Progenitor cell of endocrine pancreas (in vitro differentiated cells): ENCODE data around the gene SSH2. TPM values are rescaled to one million over a fixed set of nuclear protein-coding genes. Genes with fewer than 3 reads are reported as not detected.

Experiments
- DNase-seq: peaks from one replicate; pipeline ENCODE4 v3.0.0; 2021; ENCODE audit warnings: low spot score; ENCODE audit not compliant: unreplicated experiment
- H3K27ac Mint-ChIP-seq: 2 replicates; pipeline ENCODE4 v1.8.0; 2021; ENCODE audit warnings: mild to moderate bottlenecking, moderate library complexity, mixed read lengths
- H3K27me3 Mint-ChIP-seq: 2 replicates; pipeline ENCODE4 v1.8.0; 2021; ENCODE audit warnings: mixed read lengths
- H3K36me3 Mint-ChIP-seq: 2 replicates; pipeline ENCODE4 v1.8.0; 2022; ENCODE audit warnings: mixed read lengths; ENCODE audit not compliant: insufficient read depth
- H3K4me1 Mint-ChIP-seq: 2 replicates; pipeline ENCODE4 v1.8.0; 2021; ENCODE audit warnings: low read depth, mixed read lengths
- H3K4me3 Mint-ChIP-seq: 2 replicates; pipeline ENCODE4 v1.8.0; 2021; ENCODE audit warnings: low read depth, mild to moderate bottlenecking, moderate library complexity, mixed read lengths
- H3K9me3 Mint-ChIP-seq: 2 replicates; pipeline ENCODE4 v1.8.0; 2021; ENCODE audit warnings: low read depth, mixed read lengths
- CTCF ChIP-seq: fragments of 200-600 bp; sonication (generic); IDR thresholded peaks from one replicate; pipeline ENCODE4 v1.5.0; 2021; ENCODE audit warnings: antibody characterized with exemption, mild to moderate bottlenecking; ENCODE audit not compliant: unreplicated experiment
- total RNA-seq: library from RNA; stranded (reverse); gene quantifications from 2 replicates; pipeline ENCODE4 v1.2.1, GENCODE V29; 2021

The SSH2 gene
- total RNA-seq, 1 donor from 2014 or later, result 20.7 TPM

- no peaks in the 10 kb centered on the region for H3K36me3 Mint-ChIP-seq
- peaks cover 4% of the 10 kb centered on the region for H3K4me1 Mint-ChIP-seq
- peak overlapping the region; percentile 18 for H3K27ac Mint-ChIP-seq
- H3K27me3 Mint-ChIP-seq, result no peaks in the 10 kb centered on the region
- TF ChIP-seq CTCF, result no peak
- peaks cover 3% of the 10 kb centered on the region for H3K9me3 Mint-ChIP-seq
- H3K4me3 Mint-ChIP-seq, result no peak overlapping the region
- no peak for DNase-seq
Observed at GRCh38 chr17:29714146-29714545, 215.9 kb downstream of the SSH2 start.

- no peak for TF ChIP-seq CTCF
- peaks cover 3% of the 10 kb centered on the region for H3K9me3 Mint-ChIP-seq
- H3K4me1 Mint-ChIP-seq, result peaks cover 4% of the 10 kb centered on the region
- no peaks in the 10 kb centered on the region for H3K27me3 Mint-ChIP-seq
- no peak overlapping the region for H3K27ac Mint-ChIP-seq
- no peak for DNase-seq
- H3K4me3 Mint-ChIP-seq, result no peak overlapping the region
- no peaks in the 10 kb centered on the region for H3K36me3 Mint-ChIP-seq
Observed at GRCh38 chr17:29713626-29714025, 216.4 kb downstream of the SSH2 start.

GRCh38 chr17:29711588-29712385 is 218.2 kb downstream of the SSH2 start:
- H3K4me1 Mint-ChIP-seq, result peaks cover 4% of the 10 kb centered on the region
- no peak overlapping the region for H3K4me3 Mint-ChIP-seq
- no peaks in the 10 kb centered on the region for H3K27me3 Mint-ChIP-seq
- H3K27ac Mint-ChIP-seq, result no peak overlapping the region
- H3K9me3 Mint-ChIP-seq, result no peaks in the 10 kb centered on the region
- TF ChIP-seq CTCF, result no peak
- no peak for DNase-seq
- no peaks in the 10 kb centered on the region for H3K36me3 Mint-ChIP-seq

- TF ChIP-seq CTCF, result no peak
- no peak for DNase-seq
- Mint-ChIP-seq H3K4me3 (no peak overlapping the region), H3K36me3 (no peaks in the 10 kb centered on the region), H3K4me1 (no peaks in the 10 kb centered on the region), H3K27me3 (no peaks in the 10 kb centered on the region), H3K9me3 (no peaks in the 10 kb centered on the region), H3K27ac (no peak overlapping the region)
Observed at GRCh38 chr17:29710891-29711418, 219.1 kb downstream of the SSH2 start.

GRCh38 chr17:29710520-29710884 is 219.5 kb downstream of the SSH2 start:
- Mint-ChIP-seq H3K27me3 (no peaks in the 10 kb centered on the region), H3K4me1 (no peaks in the 10 kb centered on the region), H3K36me3 (no peaks in the 10 kb centered on the region), H3K27ac (no peak overlapping the region), H3K9me3 (no peaks in the 10 kb centered on the region), H3K4me3 (no peak overlapping the region)
- TF ChIP-seq CTCF, result no peak
- DNase-seq, result no peak
